GM11168 (cell line): ENCODE measurements around the gene KLHDC1.
"Not testable (repeated sequence)": the region's sequence is repeated elsewhere in the genome, so short reads cannot be mapped to it uniquely, and the experiment has no call there.

Experiments used
- in situ Hi-C: fragments of 300-500 bp; cut with MboI; formaldehyde crosslinking; loops from one replicate; pipeline ENCODE4 v1.12.0; 2022; ENCODE audit warnings: low sequenced_read_pairs; ENCODE audit not compliant: unreplicated experiment

KLHDC1 gene

GRCh38 chr14:49720744-49721143 lies 27.8 kb downstream of the KLHDC1 start:
- in situ Hi-C loops, result no loop called here

- in situ Hi-C loops, result not testable (repeated sequence)
These were observed 29.0 kb downstream of the KLHDC1 start for GRCh38 chr14:49721733-49722435.

GRCh38 chr14:49727171-49727570 lies 34.3 kb downstream of the KLHDC1 start:
- in situ Hi-C loops, result no loop called here

GRCh38 chr14:49732896-49733295 lies 40.0 kb downstream of the KLHDC1 start:
- in situ Hi-C loops, result no loop called here

DNA sequence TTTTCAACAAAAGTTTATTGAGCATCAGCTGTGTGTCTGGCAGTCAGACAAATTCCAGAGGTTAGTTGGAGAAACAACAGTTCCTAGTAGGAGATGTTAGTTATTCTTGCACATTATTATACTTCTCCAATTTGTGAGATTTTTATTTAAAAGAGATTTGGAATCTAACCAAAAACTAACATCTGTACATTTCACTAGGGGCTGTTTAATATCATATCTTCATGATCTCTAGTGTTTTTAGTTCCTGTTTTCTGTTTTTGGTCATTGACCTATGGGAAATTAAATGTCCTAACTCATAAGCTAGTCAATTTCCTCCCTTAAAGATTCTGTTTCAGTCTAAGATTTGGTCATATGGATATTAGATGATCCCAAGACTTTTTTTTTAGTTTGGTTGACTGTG lies 40.9 kb downstream of the KLHDC1 start:
- in situ Hi-C loops, result no loop called here

GRCh38 chr14:49735669-49736068 lies 42.7 kb downstream of the KLHDC1 start:
- in situ Hi-C loops, result not testable (repeated sequence)

DNA sequence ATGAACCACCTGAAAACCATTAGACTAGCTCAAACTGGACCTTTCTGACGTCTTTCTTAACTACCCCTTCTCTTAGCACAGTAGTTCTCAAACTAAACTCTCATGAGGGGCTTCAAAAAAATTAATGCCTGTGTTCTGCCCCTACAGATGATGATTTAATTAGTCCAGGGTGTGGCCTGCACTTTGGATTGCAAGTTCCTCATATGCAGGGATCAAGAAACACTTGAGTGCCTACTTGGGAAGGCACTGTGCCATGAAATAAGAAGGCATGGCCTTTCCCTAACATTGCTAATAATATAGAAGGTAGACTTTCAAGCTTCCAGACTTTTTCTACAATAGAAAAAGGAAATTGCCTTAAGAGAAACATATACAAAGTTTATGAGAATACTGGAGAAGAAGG lies 52.3 kb downstream of the KLHDC1 start:
- in situ Hi-C loops, result no loop called here

DNA sequence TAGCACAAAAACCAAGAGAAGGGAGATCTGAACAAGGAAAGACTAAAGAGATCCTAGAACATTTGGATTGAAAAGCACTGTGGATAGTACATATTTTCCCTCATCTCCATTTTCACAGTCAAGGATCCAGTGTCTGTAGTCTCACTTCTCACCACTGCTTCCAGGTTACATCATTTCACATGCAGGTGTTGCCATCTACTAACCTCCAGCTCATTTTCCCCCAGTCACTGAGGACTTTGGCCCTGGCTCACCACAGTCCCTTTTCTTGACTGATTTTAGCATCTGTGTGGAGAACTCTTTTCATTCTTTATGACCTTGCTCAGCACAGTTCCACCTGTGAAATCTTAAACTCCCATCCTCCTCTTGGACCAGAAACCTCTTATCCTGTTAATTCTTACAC lies 53.6 kb downstream of the KLHDC1 start:
- in situ Hi-C loops, result not testable (repeated sequence)

- in situ Hi-C loops, result no loop called here
These were observed 61.7 kb downstream of the KLHDC1 start for GRCh38 chr14:49754570-49755097.

- in situ Hi-C loops, result no loop called here
These were observed 62.5 kb downstream of the KLHDC1 start for GRCh38 chr14:49755378-49755777.

DNA sequence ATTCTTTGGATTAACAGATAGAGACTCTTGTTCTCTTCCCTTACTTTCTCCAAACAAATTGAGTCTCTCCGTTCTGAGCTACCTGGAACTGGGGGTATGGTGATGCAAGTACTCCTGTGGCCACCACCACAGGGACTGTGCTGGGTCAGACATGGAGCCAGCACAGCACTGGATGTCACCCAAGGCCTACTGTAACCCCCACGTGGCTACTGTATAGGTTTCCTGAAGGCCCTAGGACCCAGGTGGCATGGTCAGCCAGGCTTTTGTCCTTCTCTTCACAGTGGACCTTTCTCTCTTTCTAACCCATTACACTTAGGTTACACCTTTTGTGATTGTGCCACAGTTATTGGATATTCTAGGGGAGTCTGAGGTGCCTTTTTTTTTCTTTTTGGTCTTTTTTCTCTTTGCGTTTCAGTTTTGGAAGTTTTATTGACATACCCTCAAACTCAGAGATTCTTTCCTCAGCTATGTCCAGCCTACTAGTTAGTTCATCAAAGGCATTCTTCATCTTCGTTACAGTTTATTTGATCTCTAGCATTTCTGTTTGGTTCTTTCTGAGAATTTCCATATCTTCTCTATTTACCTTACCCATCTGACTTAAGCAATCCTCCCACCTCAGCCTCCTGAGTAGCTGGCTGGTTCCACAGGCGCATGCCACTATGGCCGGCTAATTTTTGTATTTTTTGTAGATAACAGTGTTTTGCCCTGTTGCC lies 69.1 kb downstream of the KLHDC1 start:
- in situ Hi-C loops, result loop anchor here (10.0 kb wide), 1 partner anchor 117 kb away; no protein-coding TSS in a partner anchor

DNA sequence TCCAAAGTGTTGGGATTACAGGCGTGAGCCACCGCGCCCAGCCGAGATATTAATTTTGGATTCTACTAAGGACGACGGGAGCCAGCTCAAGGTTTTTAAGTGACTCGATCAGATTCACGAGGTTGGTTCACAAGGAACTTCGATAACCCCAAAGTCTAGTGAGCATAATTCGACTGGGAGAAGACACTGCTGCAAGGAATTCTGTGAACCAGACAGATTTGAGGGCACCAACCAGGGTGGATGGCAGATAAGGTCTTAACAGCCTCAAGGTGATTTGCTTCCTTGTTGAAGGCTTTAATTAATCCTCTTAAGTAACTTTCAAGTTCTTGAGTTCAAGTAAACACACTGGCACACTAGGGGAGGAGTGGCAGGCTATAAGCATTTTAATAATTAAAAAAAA lies 73.9 kb downstream of the KLHDC1 start:
- in situ Hi-C loops, result loop anchor here (10.0 kb wide), 1 partner anchor 122 kb away; no protein-coding TSS in a partner anchor

DNA sequence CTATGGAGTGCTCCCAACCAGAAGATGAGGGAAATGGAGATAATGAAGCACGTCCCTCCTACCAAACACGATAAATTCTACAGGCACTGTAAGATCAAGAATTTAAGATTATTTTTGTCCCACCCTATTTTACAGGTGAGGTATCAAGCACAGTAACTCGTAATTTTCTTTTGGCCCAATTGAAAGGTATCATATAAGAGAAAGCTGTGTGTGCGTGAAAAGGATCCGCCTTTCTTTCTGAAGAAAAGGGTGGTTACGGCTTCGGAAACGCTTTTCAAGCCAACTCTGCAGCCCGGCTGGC lies 74.3 kb downstream of the KLHDC1 start:
- in situ Hi-C loops, result loop anchor here (10.0 kb wide), 1 partner anchor 122 kb away; no protein-coding TSS in a partner anchor

- in situ Hi-C loops, result loop anchor here (10.0 kb wide), 1 partner anchor 123 kb away; no protein-coding TSS in a partner anchor
These were observed 74.8 kb downstream of the KLHDC1 start, which contains the start of gene KLHDC2 for GRCh38 chr14:49767571-49768300. KLHDC2 (plus strand) TSS chr14:49768153; CDS start chr14:49768469, 316 bp downstream.

DNA sequence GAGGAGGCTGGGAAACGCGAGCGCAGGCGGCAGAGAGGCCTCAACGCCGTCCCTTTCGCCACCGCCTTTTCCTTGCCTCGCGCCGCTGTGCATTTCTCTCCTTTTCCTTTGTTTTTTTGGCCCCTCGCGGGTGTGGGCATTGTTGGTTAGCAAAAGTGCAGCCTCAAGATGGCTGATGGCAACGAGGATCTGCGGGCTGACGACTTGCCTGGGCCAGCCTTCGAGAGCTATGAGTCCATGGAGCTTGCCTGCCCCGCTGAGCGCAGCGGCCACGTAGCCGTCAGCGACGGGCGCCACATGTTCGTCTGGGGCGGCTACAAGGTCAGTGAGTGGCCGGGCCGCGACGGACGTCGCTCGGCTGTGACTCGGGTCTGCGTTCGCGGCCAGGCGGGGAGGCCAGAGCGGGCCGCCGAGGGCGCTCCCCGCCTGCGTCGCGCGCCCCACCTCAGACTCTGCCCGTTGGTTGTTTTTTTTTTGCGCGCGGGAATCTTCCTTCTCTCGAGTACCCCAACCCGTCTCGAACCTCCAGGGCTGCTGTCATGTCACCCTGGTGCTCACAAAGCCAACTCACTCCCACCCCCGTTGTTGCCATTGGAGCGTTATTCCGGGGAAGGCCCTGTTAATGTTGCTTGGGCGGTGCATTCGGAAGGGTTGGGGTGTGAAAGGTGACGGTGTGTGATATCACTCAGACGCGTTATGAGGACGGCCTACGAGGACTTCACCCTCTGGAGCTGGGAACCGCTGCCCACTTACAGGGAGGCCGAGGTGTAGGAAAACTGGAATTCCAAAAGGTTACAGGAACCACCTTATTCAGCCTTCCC lies 75.6 kb downstream of the KLHDC1 start:
- in situ Hi-C loops, result loop anchor here (10.0 kb wide), 1 partner anchor 124 kb away; no protein-coding TSS in a partner anchor

DNA sequence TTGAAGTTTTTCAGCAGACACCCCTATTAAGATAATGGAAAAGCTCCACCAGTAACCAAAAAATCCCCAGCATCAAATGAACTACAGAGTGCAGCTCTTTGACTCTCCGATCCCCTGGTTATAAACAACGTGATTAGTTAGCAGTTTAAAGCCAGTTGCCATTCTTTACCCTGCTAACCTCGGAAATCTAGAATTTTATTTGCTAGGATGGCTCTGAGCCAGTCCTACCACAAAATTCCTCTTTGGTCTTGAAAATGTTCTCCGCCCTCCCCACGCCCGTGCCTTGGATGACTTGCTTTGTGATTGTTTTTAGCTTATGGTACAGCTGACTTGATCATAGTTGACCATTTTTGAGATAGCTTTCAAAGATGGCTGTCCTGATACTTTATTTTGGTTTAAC lies 76.3 kb downstream of the KLHDC1 start:
- in situ Hi-C loops, result loop anchor here (10.0 kb wide), 1 partner anchor 124 kb away; no protein-coding TSS in a partner anchor

GRCh38 chr14:49769581-49770211 lies 76.8 kb downstream of the KLHDC1 start:
- in situ Hi-C loops, result loop anchor here (10.0 kb wide), 1 partner anchor 125 kb away; no protein-coding TSS in a partner anchor

DNA sequence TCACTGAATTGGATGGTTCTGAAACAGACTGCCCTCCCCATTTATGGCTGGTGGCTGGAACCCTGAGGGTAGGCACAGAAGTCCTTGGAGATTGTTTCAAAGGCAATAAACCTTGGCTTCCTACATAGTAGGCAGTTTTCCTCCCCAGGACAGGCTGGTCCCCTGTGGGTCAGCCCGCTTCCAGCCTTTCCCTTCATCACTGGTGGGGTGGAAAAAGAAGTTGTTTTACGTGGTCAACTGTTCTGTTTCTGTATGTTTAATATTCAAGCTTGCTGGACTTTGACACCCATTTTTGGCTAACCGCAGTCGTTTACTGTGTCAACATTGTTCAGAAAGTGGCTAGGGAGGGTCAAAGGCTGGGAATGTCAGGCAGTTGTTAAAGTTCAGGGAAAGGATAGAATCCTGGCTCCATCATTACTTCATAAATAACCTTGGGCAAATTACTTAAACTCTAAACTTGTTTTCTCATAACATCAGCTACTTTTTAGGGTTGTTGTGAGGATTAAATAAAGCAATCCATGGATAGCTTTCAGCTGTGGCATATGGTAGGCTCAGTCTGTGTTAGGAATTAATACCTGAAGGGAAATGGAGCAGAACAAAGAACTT lies 77.4 kb downstream of the KLHDC1 start:
- in situ Hi-C loops, result no loop called here

DNA sequence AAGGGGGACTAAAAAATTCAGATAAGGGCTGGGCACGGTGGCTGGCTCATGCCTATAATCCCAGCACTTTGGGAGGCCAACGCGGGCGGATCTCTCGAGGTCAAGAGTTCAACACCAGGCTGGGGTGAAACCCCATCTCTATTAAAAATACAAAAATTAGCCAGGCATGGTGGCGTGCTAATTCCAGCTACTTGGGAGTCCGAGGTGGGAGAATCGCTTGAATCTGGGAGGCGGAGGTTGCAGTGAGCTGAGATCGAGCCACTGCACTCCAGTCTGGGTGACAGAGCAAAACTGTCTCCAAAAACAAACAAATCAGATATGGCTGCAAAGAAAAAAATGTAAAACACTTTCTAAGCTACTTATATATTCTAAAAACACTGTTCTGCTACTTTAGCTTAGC lies 78.8 kb downstream of the KLHDC1 start:
- in situ Hi-C loops, result not testable (repeated sequence)
